Osteocyte (in vitro differentiated cells): Measurements from ENCODE around the gene EARS2. TPM values are rescaled to one million over a fixed set of nuclear protein-coding genes. Genes with fewer than 3 reads are reported as not detected.
"Not testable (repeated sequence)": the region's sequence is repeated elsewhere in the genome, so short reads cannot be mapped to it uniquely, and the experiment has no call there.

Experiments
- DNase-seq: peaks from one replicate; pipeline ENCODE4 v3.0.0; 2021; ENCODE audit warnings: mixed read lengths; ENCODE audit not compliant: unreplicated experiment; ENCODE audit errors: extremely low spot score
- H3K27ac Mint-ChIP-seq: one replicate; pipeline ENCODE4 v1.8.0; 2021; ENCODE audit warnings: mild to moderate bottlenecking, mixed read lengths; ENCODE audit not compliant: unreplicated experiment
- H3K27me3 Mint-ChIP-seq: one replicate; pipeline ENCODE4 v1.8.0; 2021; ENCODE audit warnings: mixed read lengths; ENCODE audit not compliant: unreplicated experiment
- H3K36me3 Mint-ChIP-seq: one replicate; pipeline ENCODE4 v1.8.0; 2021; ENCODE audit warnings: mixed read lengths; ENCODE audit not compliant: unreplicated experiment
- H3K4me1 Mint-ChIP-seq: one replicate; pipeline ENCODE4 v1.8.0; 2021; ENCODE audit warnings: mixed read lengths; ENCODE audit not compliant: unreplicated experiment
- H3K4me3 Mint-ChIP-seq: one replicate; pipeline ENCODE4 v1.8.0; 2021; ENCODE audit warnings: mild to moderate bottlenecking, moderate library complexity, mixed read lengths; ENCODE audit not compliant: unreplicated experiment
- H3K9me3 Mint-ChIP-seq: one replicate; pipeline ENCODE4 v1.8.0; 2021; ENCODE audit warnings: mixed read lengths; ENCODE audit not compliant: unreplicated experiment
- total RNA-seq: library from RNA; stranded (reverse); gene quantifications from 2 replicates; pipeline ENCODE4 v1.2.1, GENCODE V29; 2021
- TF ChIP-seq, protein P1 (sequence below): fragments of 200-600 bp; sonication (generic); IDR thresholded peaks from 2 replicates; pipeline ENCODE4 v1.5.0; 2021; ENCODE audit warnings: antibody characterized with exemption, mild to moderate bottlenecking, moderate library complexity

Gene EARS2
- total RNA-seq, 1 donor from 2014 or later = 18.7 TPM

DNA sequence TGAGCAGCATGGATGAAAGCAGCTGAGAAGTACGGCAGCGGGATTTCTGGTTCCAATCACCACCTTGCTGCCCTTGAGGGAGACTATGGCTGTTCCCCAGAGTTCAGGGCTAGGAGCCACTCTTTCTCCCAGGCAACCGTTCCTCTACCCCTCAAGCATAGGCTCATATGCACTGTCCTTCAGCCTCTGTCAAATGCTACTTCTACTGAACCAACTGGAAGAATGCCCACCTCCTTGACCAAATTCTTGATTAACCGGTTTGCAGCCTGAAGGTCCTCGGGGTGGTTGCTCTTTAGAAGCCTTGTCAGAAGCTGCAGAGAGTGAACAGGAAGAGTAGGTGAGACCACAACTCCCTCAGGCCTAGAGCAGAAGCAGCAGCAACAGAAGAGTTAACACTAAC, 70.7 kb downstream of the EARS2 start:
- no peak for DNase-seq
- H3K36me3 Mint-ChIP-seq = peaks cover 47% of the 10 kb centered on the region
- no peak overlapping the region for H3K4me3 Mint-ChIP-seq
- H3K9me3 Mint-ChIP-seq = no peaks in the 10 kb centered on the region
- H3K4me1 Mint-ChIP-seq = peaks cover 2% of the 10 kb centered on the region
- H3K27me3 Mint-ChIP-seq = no peaks in the 10 kb centered on the region
- H3K27ac Mint-ChIP-seq = no peak overlapping the region
- TF ChIP-seq, protein P1, sequence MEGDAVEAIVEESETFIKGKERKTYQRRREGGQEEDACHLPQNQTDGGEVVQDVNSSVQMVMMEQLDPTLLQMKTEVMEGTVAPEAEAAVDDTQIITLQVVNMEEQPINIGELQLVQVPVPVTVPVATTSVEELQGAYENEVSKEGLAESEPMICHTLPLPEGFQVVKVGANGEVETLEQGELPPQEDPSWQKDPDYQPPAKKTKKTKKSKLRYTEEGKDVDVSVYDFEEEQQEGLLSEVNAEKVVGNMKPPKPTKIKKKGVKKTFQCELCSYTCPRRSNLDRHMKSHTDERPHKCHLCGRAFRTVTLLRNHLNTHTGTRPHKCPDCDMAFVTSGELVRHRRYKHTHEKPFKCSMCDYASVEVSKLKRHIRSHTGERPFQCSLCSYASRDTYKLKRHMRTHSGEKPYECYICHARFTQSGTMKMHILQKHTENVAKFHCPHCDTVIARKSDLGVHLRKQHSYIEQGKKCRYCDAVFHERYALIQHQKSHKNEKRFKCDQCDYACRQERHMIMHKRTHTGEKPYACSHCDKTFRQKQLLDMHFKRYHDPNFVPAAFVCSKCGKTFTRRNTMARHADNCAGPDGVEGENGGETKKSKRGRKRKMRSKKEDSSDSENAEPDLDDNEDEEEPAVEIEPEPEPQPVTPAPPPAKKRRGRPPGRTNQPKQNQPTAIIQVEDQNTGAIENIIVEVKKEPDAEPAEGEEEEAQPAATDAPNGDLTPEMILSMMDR = no peak

DNA sequence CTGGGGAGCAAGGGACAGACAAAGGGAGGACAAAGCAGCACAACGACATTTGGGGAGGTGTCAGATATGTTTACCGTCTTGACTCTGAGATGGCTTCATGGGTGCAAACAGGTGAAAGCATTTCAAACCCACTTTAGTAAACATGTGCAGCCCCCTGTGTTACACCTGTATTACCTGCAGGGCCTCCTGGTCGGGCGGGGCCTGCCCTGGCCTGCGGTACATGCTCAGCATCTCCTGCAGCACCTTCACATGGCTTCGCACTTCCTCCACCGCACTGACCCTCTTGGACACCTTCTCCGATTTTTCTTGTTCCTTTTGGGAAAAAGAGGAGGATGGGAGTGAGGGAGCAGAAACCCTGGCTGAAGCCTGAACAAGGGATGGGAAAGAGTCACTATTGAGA, 71.3 kb downstream of the EARS2 start:
- no peak for DNase-seq
- Mint-ChIP-seq H3K4me3 (no peak overlapping the region), H3K4me1 (peaks cover 1% of the 10 kb centered on the region), H3K27ac (no peak overlapping the region), H3K36me3 (peaks cover 48% of the 10 kb centered on the region), H3K9me3 (no peaks in the 10 kb centered on the region), H3K27me3 (no peaks in the 10 kb centered on the region)
- TF ChIP-seq, protein P1 = no peak

DNA sequence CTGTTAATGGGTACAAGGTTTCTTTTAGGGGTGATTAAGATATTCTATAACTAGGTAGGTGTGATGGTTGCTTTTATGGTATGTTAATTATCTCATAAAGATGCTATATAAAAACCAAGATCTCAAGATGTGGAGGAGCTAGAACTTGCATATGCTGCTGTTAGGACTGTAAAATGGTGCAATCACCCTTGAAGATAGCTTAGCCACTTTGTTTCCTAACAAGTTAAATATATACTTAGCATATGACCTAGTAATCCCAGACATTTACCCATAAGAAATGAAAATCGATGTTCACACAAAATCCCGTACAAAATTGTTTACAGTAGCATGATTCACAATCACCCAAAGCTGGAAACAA, 71.9 kb downstream of the EARS2 start:
- Mint-ChIP-seq H3K4me3 (no peak overlapping the region), H3K36me3 (peaks cover 45% of the 10 kb centered on the region), H3K27me3 (no peaks in the 10 kb centered on the region), H3K9me3 (no peaks in the 10 kb centered on the region), H3K27ac (no peak overlapping the region), H3K4me1 (no peaks in the 10 kb centered on the region)
- TF ChIP-seq, protein P1 = no peak
- DNase-seq = no peak

DNA sequence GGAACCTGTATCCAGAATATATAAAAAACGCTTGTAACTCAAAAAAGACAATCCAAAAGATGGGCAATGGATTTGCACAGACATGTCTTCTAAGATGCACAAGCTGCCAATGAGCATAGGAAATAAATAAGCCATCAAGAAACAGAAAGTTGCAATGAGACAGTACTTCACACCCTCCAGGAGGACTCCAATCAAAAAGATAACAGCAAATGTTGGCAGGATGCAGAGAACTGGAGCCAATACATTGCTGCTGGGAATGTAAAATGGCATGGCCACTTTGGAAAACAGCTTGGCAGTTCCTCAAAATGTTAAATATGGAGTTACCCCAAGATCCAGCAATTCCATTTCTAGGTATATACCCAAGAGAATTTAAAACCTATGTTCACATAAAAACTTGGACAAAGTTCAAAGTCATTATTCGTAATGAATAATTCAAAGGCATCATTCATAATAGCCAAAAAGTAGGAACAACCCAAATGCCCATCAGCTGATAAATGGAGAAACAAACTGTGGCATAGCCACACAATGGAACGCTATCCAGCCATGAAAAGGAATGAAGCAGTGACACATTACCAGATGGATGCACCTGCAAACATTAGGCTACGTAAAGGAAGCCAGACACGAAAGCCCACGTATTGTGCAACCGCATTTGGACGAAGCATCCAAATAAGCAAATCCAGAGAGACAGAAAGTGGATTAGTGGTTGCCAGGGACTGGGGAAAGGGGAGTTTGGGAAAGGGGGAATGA, 72.5 kb downstream of the EARS2 start:
- Mint-ChIP-seq H3K27ac (no peak overlapping the region), H3K9me3 (no peaks in the 10 kb centered on the region), H3K4me3 (no peak overlapping the region), H3K4me1 (no peaks in the 10 kb centered on the region), H3K36me3 (peaks cover 48% of the 10 kb centered on the region), H3K27me3 (no peaks in the 10 kb centered on the region)
- DNase-seq = no peak
- TF ChIP-seq, protein P1 = no peak

DNA sequence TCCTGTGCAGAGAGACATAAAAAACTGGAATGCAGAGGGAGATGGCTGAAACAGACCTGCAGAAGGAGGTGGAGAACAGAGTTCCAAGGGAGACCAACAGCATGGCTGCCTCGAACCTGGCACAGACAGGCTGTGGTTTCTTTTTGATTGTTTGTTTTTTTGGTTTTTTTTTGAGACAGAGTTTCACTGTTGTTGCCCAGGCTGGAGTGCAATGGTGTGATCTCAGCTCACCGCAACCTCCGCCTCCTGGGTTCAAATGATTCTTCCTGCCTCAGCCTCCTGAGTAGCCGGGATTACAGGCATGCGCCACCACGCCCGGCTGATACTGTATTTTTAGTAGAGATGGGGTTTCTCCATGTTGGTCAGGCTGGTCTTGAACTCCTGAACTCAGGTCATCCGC, 73.7 kb downstream of the EARS2 start:
- not testable (repeated sequence) for H3K4me3 Mint-ChIP-seq, H3K4me1 Mint-ChIP-seq, H3K27me3 Mint-ChIP-seq, H3K9me3 Mint-ChIP-seq, H3K27ac Mint-ChIP-seq, DNase-seq
- H3K36me3 Mint-ChIP-seq = peaks cover 52% of the 10 kb centered on the region

DNA sequence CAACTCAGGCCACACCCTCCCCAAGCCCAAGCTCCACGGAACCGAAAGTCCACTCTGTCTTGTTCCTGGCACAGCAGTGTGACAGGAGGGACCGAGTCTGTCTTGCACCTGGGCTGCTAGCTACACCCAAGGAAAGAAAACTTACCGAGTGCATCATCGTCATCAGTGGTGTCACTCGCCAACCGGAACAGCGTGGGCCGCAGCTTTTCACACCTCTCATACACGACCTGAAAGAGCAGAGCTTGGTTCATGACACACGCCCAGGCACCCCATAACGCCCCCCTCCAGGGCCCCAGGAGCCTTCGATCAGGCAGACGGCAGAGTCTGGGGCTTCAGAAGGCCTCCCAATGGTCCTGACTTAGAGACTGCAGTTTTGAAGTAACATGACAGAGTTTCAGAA, 74.4 kb downstream of the EARS2 start:
- no peaks in the 10 kb centered on the region for H3K27me3 Mint-ChIP-seq
- TF ChIP-seq, protein P1 = no peak
- no peak overlapping the region for H3K27ac Mint-ChIP-seq
- no peaks in the 10 kb centered on the region for H3K4me1 Mint-ChIP-seq
- no peak for DNase-seq
- no peaks in the 10 kb centered on the region for H3K9me3 Mint-ChIP-seq
- H3K4me3 Mint-ChIP-seq = no peak overlapping the region
- H3K36me3 Mint-ChIP-seq = peaks cover 54% of the 10 kb centered on the region
